Spleen (tissue), 11 donors: ENCODE results near the gene DLEC1. TPM values are rescaled to one million over a fixed set of nuclear protein-coding genes. Genes with fewer than 3 reads are reported as not detected.

ENCODE experiments used
- DNase-seq: peaks from one replicate; pipeline ENCODE4 v3.0.0-alpha.2; 2020
- H3K27ac ChIP-seq, 8 donors: fragments of 200-600 bp; sonication (generic) in 7 of 8; 1 replicate in 4 of 8; 2 replicates in 4 of 8; pipeline versions ENCODE4 v1.5.0 to v1.8.0; 2016 to 2021; ENCODE audit warnings: inconsistent platforms in 4 of 8, mild to moderate bottlenecking in 4 of 8, moderate library complexity in 1 of 8
- H3K27me3 ChIP-seq, 7 donors: fragments of 200-600 bp; sonication (generic) in 6 of 7; replicated peaks in 1 of 7; 1 replicate in 4 of 7; 2 replicates in 3 of 7; pipeline versions ENCODE4 v1.5.0 to v1.8.0; 2016 to 2021; ENCODE audit warnings: inconsistent platforms in 3 of 7, mild to moderate bottlenecking in 1 of 7
- H3K36me3 ChIP-seq, 6 donors: fragments of 200-600 bp; sonication (generic) in 5 of 6; 1 replicate in 4 of 6; 2 replicates in 2 of 6; pipeline versions ENCODE4 v1.5.0 to v1.8.0; 2016 to 2021; ENCODE audit warnings: inconsistent platforms in 2 of 6
- H3K4me1 ChIP-seq, 6 donors: fragments of 200-600 bp; sonication (generic) in 5 of 6; 1 replicate in 3 of 6; 2 replicates in 3 of 6; pipeline versions ENCODE4 v1.5.0 to v1.8.0; 2016 to 2021; ENCODE audit warnings: inconsistent platforms in 3 of 6
- H3K4me3 ChIP-seq, 8 donors: fragments of 200-600 bp; sonication (generic) in 7 of 8; 1 replicate in 4 of 8; 2 replicates in 4 of 8; pipeline versions ENCODE4 v1.5.0 to v1.8.0; 2016 to 2021; ENCODE audit warnings: inconsistent platforms in 4 of 8, mild to moderate bottlenecking in 4 of 8, moderate library complexity in 2 of 8
- H3K9me3 ChIP-seq, 8 donors: fragments of 200-600 bp; sonication (generic) in 7 of 8; 1 replicate in 4 of 8; 2 replicates in 4 of 8; pipeline versions ENCODE4 v1.5.0 to v1.8.0; 2016 to 2021; ENCODE audit warnings: inconsistent platforms in 4 of 8
- CTCF ChIP-seq, 11 experiments: fragments of 200-600 bp in 7 of 11; fragments of 450-650 bp in 4 of 11; sonication (generic) in 4 of 11; IDR thresholded peaks in 8 of 11; conservative IDR thresholded peaks in 3 of 11; 1 replicate in 7 of 11; 2 replicates in 4 of 11; pipeline versions ENCODE4 v1.4.0 to v1.8.0; 2016 to 2021; ENCODE audit warnings: antibody characterized with exemption in 11 of 11, inconsistent platforms in 4 of 11, mild to moderate bottlenecking in 1 of 11
- POLR2A ChIP-seq, 3 donors: fragments of 450-650 bp; IDR thresholded peaks; one replicate each; pipeline ENCODE4 v1.5.1; 2017; ENCODE audit warnings: antibody characterized with exemption in 3 of 3, mild to moderate bottlenecking in 1 of 3
- POLR2AphosphoS5 ChIP-seq, 3 donors: sonication (generic); formaldehyde crosslinking; IDR thresholded peaks; one replicate each; pipeline ENCODE4 v1.5.1; 2017; ENCODE audit warnings: antibody characterized with exemption in 3 of 3
- WGBS, 5 donors: extraction: QIAGEN DNeasy Blood & Tissue Kit in 3 of 5; methylation state at CpG; one replicate each; pipeline versions ENCODE4 v1.1.5 to v1.1.7; 2013 to 2018; 5-methylcytosine and 5-hydroxymethylcytosine counted together
- intact Hi-C: fragments of 100-400 bp; cut with DNase I; formaldehyde crosslinking; loops from one replicate; pipeline ENCODE4 v1.15.0; 2023; ENCODE audit warnings: low total_unique reads
- polyA plus RNA-seq, 3 donors: library from polyadenylated mRNA; stranded (reverse); fragments of 200-250 nt; gene quantifications; one replicate each; pipeline ENCODE4 v1.2.1, GENCODE V29; 2013
- total RNA-seq, 7 donors: library from RNA; depleted of rRNA in 3 of 7; stranded (reverse); fragments of >200 nt in 3 of 7; fragmentation: NEBNext Ultra II Directional in 4 of 7; extraction: Animal tissue kit (Norgen Biotek cat#: 25700) in 4 of 7; gene quantifications; one replicate each; pipeline versions ENCODE4 v1.1.0 to v1.2.1, GENCODE V29; 2016 to 2021
- donor health status: healthy with polysubstance abuse.
- donor health status: DM: no; HTN: no; CAD: no; lungs with moderate emphysema.
- donor health status: DM: no; HTN: no; CAD: no.
- donor health status: Bipolar disorder and iron deficiency.
- donor health status: healthy.
- donor health status: DM: no; HTN: no; CAD: no.
- donor health status: DM: yes; HTN: yes; CAD: no.

The DLEC1 gene
- total and polyA plus RNA-seq, 10 donors, result 0.36 to 2.3 (median 0.88) TPM

GRCh38 chr3:38018296-38019266 lies 20.4 kb upstream of the DLEC1 start:
- no peak for DNase-seq
- Histone ChIP-seq H3K4me1 (peaks cover 5 to 43% (median 15%) of the 10 kb centered on the region in 6 donors), H3K27me3 (no peaks in the 10 kb centered on the region), H3K9me3 (peaks cover 0 to 13% (median 11%) of the 10 kb centered on the region in 8 donors), H3K27ac (no peak overlapping the region), H3K36me3 (peaks cover 0 to 67% (median 40%) of the 10 kb centered on the region in 6 donors), H3K4me3 (no peak overlapping the region)
- 71 to 86% (median 83%) methylated on average over 13 of the region's 13 CpGs for WGBS, 5 donors
- intact Hi-C loops, result no loop called here
- no peak for TF ChIP-seq CTCF (IDR thresholded peaks at IDR 0.05 in 8 of 11, conservative IDR thresholded peaks at IDR 0.05 in 3 of 11)
- TF ChIP-seq POLR2AphosphoS5 (IDR thresholded peaks at IDR 0.05), result peak in 1 of 3 donors; percentile 5

GRCh38 chr3:38019658-38020341 lies 19.2 kb upstream of the DLEC1 start:
- H3K36me3 ChIP-seq, result peaks cover 0 to 56% (median 38%) of the 10 kb centered on the region in 6 donors
- H3K27ac ChIP-seq, result no peak overlapping the region
- H3K9me3 ChIP-seq, result peaks cover 0 to 13% (median 11%) of the 10 kb centered on the region in 8 donors
- no peak overlapping the region for H3K4me3 ChIP-seq
- intact Hi-C loops, result no loop called here
- WGBS, 5 donors, result 84 to 90% (median 88%) methylated on average over 10 of the region's 10 CpGs
- peaks cover 7 to 45% (median 20%) of the 10 kb centered on the region in 6 donors for H3K4me1 ChIP-seq
- no peak for TF ChIP-seq CTCF (IDR thresholded peaks at IDR 0.05 in 8 of 11, conservative IDR thresholded peaks at IDR 0.05 in 3 of 11)
- no peak for TF ChIP-seq POLR2A (IDR thresholded peaks at IDR 0.05)
- no peak for TF ChIP-seq POLR2AphosphoS5 (IDR thresholded peaks at IDR 0.05)
- DNase-seq, result no peak
- no peaks in the 10 kb centered on the region for H3K27me3 ChIP-seq

- Histone ChIP-seq H3K9me3 (peaks cover 0 to 13% (median 11%) of the 10 kb centered on the region in 8 donors), H3K4me3 (no peak overlapping the region), H3K4me1 (peaks cover 7 to 49% (median 25%) of the 10 kb centered on the region in 6 donors), H3K27me3 (no peaks in the 10 kb centered on the region), H3K27ac (no peak overlapping the region), H3K36me3 (peaks cover 0 to 51% (median 36%) of the 10 kb centered on the region in 6 donors)
- 68 to 88% (median 81%) methylated on average over 3 of the region's 3 CpGs for WGBS, 5 donors
- TF ChIP-seq POLR2A (IDR thresholded peaks at IDR 0.05) (no peak), CTCF (IDR thresholded peaks at IDR 0.05 in 8 of 11, conservative IDR thresholded peaks at IDR 0.05 in 3 of 11) (no peak), POLR2AphosphoS5 (IDR thresholded peaks at IDR 0.05) (no peak)
- intact Hi-C loops, result no loop called here
- DNase-seq, result no peak
Measured at GRCh38 chr3:38020342-38020726, 18.7 kb upstream of the DLEC1 start.
